Vagina (tissue), 2 donors: ENCODE measurements around the gene ADGRL1. TPM values are rescaled to one million over a fixed set of nuclear protein-coding genes. Genes with fewer than 3 reads are reported as not detected.

Experiments used
- DNase-seq, 2 donors: peaks; one replicate each; pipeline ENCODE4 v3.0.0-alpha.2; 2017; ENCODE audit errors: extremely low spot score in 2 of 2
- H3K27ac ChIP-seq: fragments of 200-600 bp; sonication (generic); one replicate; pipeline ENCODE4 v1.5.1; 2019
- H3K27me3 ChIP-seq: fragments of 200-600 bp; sonication (generic); one replicate; pipeline ENCODE4 v1.5.1; 2019
- H3K36me3 ChIP-seq, 2 donors: fragments of 200-600 bp; sonication (generic); one replicate each; pipeline ENCODE4 v1.5.1; 2017 to 2019
- H3K4me1 ChIP-seq: fragments of 200-600 bp; sonication (generic); one replicate; pipeline ENCODE4 v1.5.1; 2019
- H3K4me3 ChIP-seq, 2 donors: fragments of 200-600 bp; sonication (generic); 1 replicate in 1 of 2; 2 replicates in 1 of 2; pipeline ENCODE4 v1.5.1; 2016 to 2019
- H3K9me3 ChIP-seq: fragments of 200-600 bp; sonication (generic); one replicate; pipeline ENCODE4 v1.5.1; 2019
- POLR2A ChIP-seq, 2 donors: fragments of 450-650 bp; IDR thresholded peaks; one replicate each; pipeline ENCODE4 v1.6.1; 2017; ENCODE audit warnings: antibody characterized with exemption in 2 of 2, mild to moderate bottlenecking in 2 of 2, moderate library complexity in 2 of 2
- POLR2AphosphoS5 ChIP-seq, 2 donors: sonication (generic); formaldehyde crosslinking; IDR thresholded peaks; one replicate each; pipeline ENCODE4 v1.9.0; 2017; ENCODE audit warnings: antibody characterized with exemption in 2 of 2, mild to moderate bottlenecking in 2 of 2, low read depth in 1 of 2; ENCODE audit not compliant: insufficient read depth in 1 of 2
- intact Hi-C: fragments of 100-400 bp; cut with DNase I; formaldehyde crosslinking; loops from one replicate; pipeline ENCODE4 v1.15.1; 2023
- small RNA-seq: library from RNA; depleted of rRNA; stranded (forward); fragments of <200 nt; gene quantifications from one replicate; pipeline ENCODE3, GENCODE V24; 2016
- total RNA-seq: library from RNA; depleted of rRNA; stranded (reverse); fragments of >200 nt; gene quantifications from one replicate; pipeline ENCODE4 v1.2.3, GENCODE V29; 2016
- TF ChIP-seq, protein P1 (sequence below), 3 experiments: fragments of 450-650 bp in 2 of 3; fragments of 200-600 bp in 1 of 3; sonication (generic) in 1 of 3; IDR thresholded peaks; one replicate each; pipeline ENCODE4 v1.5.1; 2017 to 2019; ENCODE audit warnings: antibody characterized with exemption in 3 of 3, mild to moderate bottlenecking in 2 of 3, moderate library complexity in 2 of 3

The ADGRL1 gene
- total RNA-seq, 1 donor from 2014 or later, result 23.3 TPM

DNA sequence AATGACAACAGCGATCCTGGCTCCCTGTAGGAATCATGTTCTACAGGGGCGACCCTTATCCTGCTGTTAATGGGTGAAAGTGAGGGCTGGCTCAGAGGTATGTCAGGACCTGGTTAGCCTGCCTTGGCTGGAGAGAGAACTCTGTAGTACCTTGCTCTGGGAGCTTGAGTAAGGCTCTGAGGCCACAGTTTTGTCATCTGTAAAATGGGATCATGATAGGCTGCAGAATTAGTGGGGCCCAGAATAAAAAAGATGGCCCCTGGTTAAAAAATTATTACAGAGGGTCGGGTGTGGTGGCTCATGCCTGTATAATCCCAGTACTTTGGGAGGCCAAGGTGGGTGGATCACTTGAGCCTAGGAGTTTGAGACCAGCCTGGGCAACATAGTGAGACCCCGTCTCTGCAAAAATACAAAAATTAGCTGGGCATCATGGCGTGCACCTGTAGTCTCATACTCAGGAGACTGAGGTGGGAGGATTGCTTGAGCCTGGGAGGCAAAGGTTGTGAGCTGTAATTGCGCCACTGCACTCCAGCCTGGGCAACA, 104.9 kb downstream of the ADGRL1 start:
- H3K36me3 ChIP-seq, result peaks cover 0 to 54% of the 10 kb centered on the region in 2 donors
- no peak for TF ChIP-seq POLR2AphosphoS5 (IDR thresholded peaks at IDR 0.05; ENCODE audit: insufficient read depth in 1 of 2, low read depth in 1 of 2)
- TF ChIP-seq, protein P1, sequence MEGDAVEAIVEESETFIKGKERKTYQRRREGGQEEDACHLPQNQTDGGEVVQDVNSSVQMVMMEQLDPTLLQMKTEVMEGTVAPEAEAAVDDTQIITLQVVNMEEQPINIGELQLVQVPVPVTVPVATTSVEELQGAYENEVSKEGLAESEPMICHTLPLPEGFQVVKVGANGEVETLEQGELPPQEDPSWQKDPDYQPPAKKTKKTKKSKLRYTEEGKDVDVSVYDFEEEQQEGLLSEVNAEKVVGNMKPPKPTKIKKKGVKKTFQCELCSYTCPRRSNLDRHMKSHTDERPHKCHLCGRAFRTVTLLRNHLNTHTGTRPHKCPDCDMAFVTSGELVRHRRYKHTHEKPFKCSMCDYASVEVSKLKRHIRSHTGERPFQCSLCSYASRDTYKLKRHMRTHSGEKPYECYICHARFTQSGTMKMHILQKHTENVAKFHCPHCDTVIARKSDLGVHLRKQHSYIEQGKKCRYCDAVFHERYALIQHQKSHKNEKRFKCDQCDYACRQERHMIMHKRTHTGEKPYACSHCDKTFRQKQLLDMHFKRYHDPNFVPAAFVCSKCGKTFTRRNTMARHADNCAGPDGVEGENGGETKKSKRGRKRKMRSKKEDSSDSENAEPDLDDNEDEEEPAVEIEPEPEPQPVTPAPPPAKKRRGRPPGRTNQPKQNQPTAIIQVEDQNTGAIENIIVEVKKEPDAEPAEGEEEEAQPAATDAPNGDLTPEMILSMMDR (IDR thresholded peaks at IDR 0.05), result no peak
- no peak for TF ChIP-seq POLR2A (IDR thresholded peaks at IDR 0.05)

More for the DNA sequence above, 104.9 kb downstream of the ADGRL1 start:
- no peaks in the 10 kb centered on the region for H3K9me3 ChIP-seq
- H3K4me3 ChIP-seq, result no peak overlapping the region
- no peak for DNase-seq
- intact Hi-C loops, result no loop called here
- H3K4me1 ChIP-seq, result no peaks in the 10 kb centered on the region
- no peak overlapping the region for H3K27ac ChIP-seq
- no peaks in the 10 kb centered on the region for H3K27me3 ChIP-seq

Small RNAs within 50 kb of the gene (small RNA-seq; reads per million reads assigned to genes)
- not detected for gene RN7SL231P

Other genes with a start within 250 kb of the ADGRL1 start
- 9.6 TPM for gene RFX1, start 199.8 kb downstream of the ADGRL1 start, total RNA-seq
- gene RLN3, start 178.0 kb downstream of the ADGRL1 start, total RNA-seq, result not detected
- 1.5 TPM for gene IL27RA, start 174.4 kb downstream of the ADGRL1 start, total RNA-seq
- 0.98 TPM for gene PALM3, start 144.1 kb downstream of the ADGRL1 start, total RNA-seq
- 2.7 TPM for gene MISP3, start 133.4 kb downstream of the ADGRL1 start, total RNA-seq
- not detected for gene C19orf67, start 120.4 kb downstream of the ADGRL1 start, total RNA-seq
- 6.9 TPM for gene SAMD1, start 115.4 kb downstream of the ADGRL1 start, total RNA-seq
- gene PRKACA, start 88.4 kb downstream of the ADGRL1 start, total RNA-seq, result 28.0 TPM
- 1.7 TPM for gene ASF1B, start 69.6 kb downstream of the ADGRL1 start, total RNA-seq
- 43.5 TPM for gene ADGRE5, start 175.3 kb upstream of the ADGRL1 start, total RNA-seq
- gene DDX39A, start 213.2 kb upstream of the ADGRL1 start, total RNA-seq, result 81.8 TPM
- 72.7 TPM for gene PKN1, start 227.1 kb upstream of the ADGRL1 start, total RNA-seq